Left ventricle myocardium inferior (tissue), 1 donor: Measurements from ENCODE around the gene IFT172. TPM values are rescaled to one million over a fixed set of nuclear protein-coding genes. Genes with fewer than 3 reads are reported as not detected.

ENCODE experiments used
- DNase-seq: peaks from one replicate; pipeline ENCODE4 v3.0.0-alpha.2; 2020
- H3K27ac ChIP-seq: fragments of 200-600 bp; replicated peaks from 2 replicates; pipeline ENCODE4 v1.8.0; 2021
- H3K27me3 ChIP-seq: fragments of 200-600 bp; 2 replicates; pipeline ENCODE4 v1.8.0; 2021; ENCODE audit warnings: low read depth
- H3K36me3 ChIP-seq: fragments of 200-600 bp; 2 replicates; pipeline ENCODE4 v1.8.0; 2021
- H3K4me1 ChIP-seq: fragments of 200-600 bp; 2 replicates; pipeline ENCODE4 v1.8.0; 2021
- H3K4me3 ChIP-seq: fragments of 200-600 bp; 2 replicates; pipeline ENCODE4 v1.8.0; 2021; ENCODE audit warnings: mild to moderate bottlenecking, moderate library complexity
- H3K9me3 ChIP-seq: fragments of 200-600 bp; replicated peaks from 2 replicates; pipeline ENCODE4 v1.8.0; 2021
- intact Hi-C: fragments of 100-400 bp; cut with micrococcal nuclease; formaldehyde crosslinking; loops from one replicate; pipeline ENCODE4 v1.11.0; 2022
- total RNA-seq: library from RNA; stranded (reverse); fragmentation: NEBNext Ultra II Directional; extraction: Animal tissue kit (Norgen Biotek cat#: 25700); gene quantifications from one replicate; pipeline ENCODE4 v1.2.1, GENCODE V29; 2021
- TF ChIP-seq, protein P1 (sequence below): fragments of 200-600 bp; IDR thresholded peaks from 2 replicates; pipeline ENCODE4 v1.8.0; 2021; ENCODE audit warnings: antibody characterized with exemption, mild to moderate bottlenecking, borderline replicate concordance
- donor health status: DM: no; HTN: yes; CAD: no; lungs with severe emphysema.

IFT172 gene
- total RNA-seq, 1 donor from 2014 or later, result 21.8 TPM

DNA sequence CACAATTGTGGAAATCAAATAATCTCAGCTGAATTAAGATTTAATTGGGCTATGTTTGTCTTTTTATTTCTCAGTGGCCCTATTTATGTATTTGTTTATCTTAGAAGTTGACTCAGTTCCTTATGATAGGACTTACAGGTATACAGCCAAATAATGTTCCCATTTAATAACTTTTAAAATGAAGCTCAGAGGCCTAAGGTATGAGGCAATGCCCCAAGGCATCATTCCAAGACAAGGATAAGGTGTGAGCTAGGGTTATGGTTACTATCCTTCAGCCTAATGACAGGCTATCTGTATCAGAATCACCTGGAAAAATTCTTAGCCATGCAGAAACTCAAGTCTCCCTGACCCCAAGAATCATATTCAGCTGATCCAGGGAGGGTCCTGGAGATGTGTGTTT is 68.5 kb downstream of the IFT172 start:
- H3K27ac ChIP-seq, result no peak overlapping the region
- DNase-seq, result no peak
- H3K9me3 ChIP-seq, result no peaks in the 10 kb centered on the region
- no peak overlapping the region for H3K4me3 ChIP-seq
- H3K4me1 ChIP-seq, result no peaks in the 10 kb centered on the region
- intact Hi-C loops, result no loop called here
- no peaks in the 10 kb centered on the region for H3K36me3 ChIP-seq
- no peaks in the 10 kb centered on the region for H3K27me3 ChIP-seq
- TF ChIP-seq, protein P1, sequence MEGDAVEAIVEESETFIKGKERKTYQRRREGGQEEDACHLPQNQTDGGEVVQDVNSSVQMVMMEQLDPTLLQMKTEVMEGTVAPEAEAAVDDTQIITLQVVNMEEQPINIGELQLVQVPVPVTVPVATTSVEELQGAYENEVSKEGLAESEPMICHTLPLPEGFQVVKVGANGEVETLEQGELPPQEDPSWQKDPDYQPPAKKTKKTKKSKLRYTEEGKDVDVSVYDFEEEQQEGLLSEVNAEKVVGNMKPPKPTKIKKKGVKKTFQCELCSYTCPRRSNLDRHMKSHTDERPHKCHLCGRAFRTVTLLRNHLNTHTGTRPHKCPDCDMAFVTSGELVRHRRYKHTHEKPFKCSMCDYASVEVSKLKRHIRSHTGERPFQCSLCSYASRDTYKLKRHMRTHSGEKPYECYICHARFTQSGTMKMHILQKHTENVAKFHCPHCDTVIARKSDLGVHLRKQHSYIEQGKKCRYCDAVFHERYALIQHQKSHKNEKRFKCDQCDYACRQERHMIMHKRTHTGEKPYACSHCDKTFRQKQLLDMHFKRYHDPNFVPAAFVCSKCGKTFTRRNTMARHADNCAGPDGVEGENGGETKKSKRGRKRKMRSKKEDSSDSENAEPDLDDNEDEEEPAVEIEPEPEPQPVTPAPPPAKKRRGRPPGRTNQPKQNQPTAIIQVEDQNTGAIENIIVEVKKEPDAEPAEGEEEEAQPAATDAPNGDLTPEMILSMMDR, result no peak

DNA sequence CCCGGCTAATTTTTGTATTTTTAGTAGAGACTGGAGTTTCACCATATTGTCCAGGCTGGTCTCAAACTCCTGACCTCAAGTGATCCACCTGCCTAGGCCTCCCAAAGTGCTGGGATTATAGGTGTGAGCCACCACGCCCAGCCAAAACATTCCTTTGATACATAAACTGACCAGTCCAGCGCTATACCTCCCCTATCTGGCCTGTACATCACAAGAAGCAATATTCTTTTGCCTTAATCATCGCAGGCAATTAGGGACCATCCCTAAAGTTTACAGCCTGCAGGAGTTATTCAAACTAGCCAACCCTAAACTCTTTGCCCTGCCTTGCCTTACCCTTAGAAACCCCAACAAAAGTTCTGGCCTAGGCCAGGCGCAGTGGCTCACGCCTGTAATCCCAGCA is 73.4 kb downstream of the IFT172 start:
- H3K27ac ChIP-seq, result no peak overlapping the region
- intact Hi-C loops, result no loop called here
- H3K36me3 ChIP-seq, result no peaks in the 10 kb centered on the region
- H3K27me3 ChIP-seq, result no peaks in the 10 kb centered on the region
- H3K9me3 ChIP-seq, result no peaks in the 10 kb centered on the region
- no peak for DNase-seq
- TF ChIP-seq, protein P1, result no peak
- H3K4me3 ChIP-seq, result no peak overlapping the region
- no peaks in the 10 kb centered on the region for H3K4me1 ChIP-seq

DNA sequence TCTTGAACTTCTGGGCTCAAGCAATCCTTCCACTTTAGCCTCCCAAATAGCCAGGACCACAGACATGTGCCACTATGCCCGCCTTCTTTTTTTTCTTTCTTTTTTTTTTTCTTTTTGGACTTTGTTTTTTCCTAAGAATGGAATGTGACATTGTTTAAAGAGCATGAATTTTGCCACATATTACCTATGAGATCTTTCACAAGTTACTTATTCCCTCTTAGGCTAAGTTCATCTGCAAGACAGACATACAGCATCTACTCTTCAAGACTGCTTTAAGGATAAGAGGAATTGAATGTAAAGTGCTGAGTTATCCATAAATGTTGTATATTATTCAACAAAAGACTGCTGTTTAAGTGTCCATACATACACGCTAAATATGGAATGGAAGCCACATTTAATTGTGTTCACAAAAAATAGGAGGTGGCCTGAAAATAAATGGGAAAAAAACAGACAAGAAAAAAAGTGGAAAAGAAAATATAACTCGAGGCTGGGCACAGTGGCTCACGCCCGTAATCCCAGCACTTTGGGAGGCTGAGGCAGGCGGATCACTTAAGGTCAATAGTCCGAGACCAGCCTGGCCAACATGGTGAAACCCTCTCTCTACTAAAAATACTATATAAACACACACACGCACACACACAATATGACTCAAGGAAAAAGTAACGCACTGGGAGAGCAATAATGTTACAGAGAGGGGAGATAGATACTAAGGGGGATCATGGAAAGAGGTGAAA is 77.0 kb downstream of the IFT172 start:
- no peak for DNase-seq

DNA sequence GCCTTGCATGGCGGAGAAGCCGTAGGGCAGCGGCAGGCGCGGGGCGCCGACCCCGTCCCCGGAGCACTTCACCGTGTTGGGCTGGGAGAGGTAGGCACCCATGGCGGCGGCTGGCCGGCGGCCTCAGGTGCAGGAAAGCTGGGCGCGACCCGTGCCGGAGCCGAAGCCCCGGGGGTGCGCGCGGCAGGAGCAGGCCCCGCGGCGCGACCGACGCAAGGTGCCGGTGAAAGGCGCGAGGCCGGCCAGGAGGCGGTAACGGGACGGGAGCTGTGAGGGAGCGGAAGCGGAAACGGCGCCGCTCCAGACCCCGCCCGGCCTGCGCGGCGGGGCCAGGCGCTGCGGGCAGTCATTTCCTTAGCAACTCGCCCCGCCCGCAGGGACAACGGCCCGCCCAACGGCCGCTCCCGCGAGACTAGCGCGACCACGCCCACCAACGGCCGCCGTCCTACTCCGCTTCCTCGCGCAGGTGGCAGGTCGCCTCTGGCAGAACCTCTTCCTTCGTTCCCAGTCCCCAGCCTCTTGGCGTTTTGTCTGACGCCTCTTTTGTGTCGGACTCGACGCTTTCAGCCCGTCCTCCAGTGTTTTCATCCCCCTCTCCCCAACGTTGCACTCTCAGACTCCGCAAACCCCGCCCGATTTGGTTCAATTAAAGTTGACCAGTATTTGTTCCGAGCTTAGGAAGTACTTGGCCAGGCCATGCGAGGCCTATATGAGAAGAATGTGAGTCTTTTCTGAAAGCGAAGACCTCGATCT is 80.0 kb downstream of the IFT172 start, which contains the start of gene PPM1G:
TSS of gene PPM1G (minus strand) at position 271 of the 753 bp plus-strand sequence. CDS start at position 102, 169 bp downstream.
- intact Hi-C loops, result no loop called here
- peak; percentile 94 for DNase-seq
- H3K4me1 ChIP-seq, result peaks cover 45% of the 10 kb centered on the region
- H3K27me3 ChIP-seq, result no peaks in the 10 kb centered on the region
- H3K27ac ChIP-seq, result peak within 1 kb of the TSS; percentile 92
- peak within 1 kb of the TSS; percentile 98 for H3K4me3 ChIP-seq
- H3K36me3 ChIP-seq, result peaks cover 4% of the 10 kb centered on the region
- H3K9me3 ChIP-seq, result no peaks in the 10 kb centered on the region
- TF ChIP-seq, protein P1, result peak; percentile 9

More for the DNA sequence above, 77.0 kb downstream of the IFT172 start:
- intact Hi-C loops, result no loop called here
- H3K36me3 ChIP-seq, result no peaks in the 10 kb centered on the region
- H3K4me1 ChIP-seq, result peaks cover 26% of the 10 kb centered on the region
- no peaks in the 10 kb centered on the region for H3K27me3 ChIP-seq
- H3K4me3 ChIP-seq, result no peak overlapping the region
- TF ChIP-seq, protein P1, result no peak
- no peak overlapping the region for H3K27ac ChIP-seq
- no peaks in the 10 kb centered on the region for H3K9me3 ChIP-seq

DNA sequence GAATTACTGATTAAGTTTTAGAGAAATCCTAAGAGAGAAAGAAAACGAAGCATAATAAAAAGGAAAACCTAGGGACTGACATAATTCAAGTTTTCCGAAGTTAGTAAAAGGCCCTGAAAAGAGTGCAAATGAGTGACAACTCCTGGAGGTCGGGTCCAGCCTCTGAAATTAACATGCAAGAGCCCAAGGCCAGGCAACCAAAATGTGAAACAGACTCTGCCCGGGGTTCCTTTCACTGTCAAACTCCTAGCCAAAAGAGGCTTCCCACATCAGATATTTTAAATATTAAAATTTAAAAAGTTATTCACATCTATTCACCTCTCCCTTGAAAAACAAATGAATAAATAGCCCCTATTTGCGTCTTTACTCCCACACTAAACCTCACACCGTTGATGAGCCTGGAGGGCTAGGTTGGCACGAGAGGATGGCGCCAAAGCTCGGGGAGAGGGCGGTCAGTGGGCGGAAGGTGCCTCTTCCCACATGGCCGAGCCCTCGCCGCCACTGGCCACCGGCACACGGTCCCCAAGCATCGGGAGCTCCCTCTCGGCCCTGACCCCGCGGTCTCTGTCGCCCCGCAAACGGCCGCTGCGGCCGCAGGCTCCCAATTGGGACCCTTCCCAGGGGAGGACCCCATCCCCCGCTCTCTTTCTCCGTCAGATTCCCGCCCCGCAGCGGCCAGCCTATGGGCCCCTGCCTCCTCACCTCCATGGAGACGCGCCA is 80.8 kb downstream of the IFT172 start:
- intact Hi-C loops, result no loop called here
- H3K27ac ChIP-seq, result peak overlapping the region; percentile 92
- no peaks in the 10 kb centered on the region for H3K9me3 ChIP-seq
- TF ChIP-seq, protein P1, result no peak
- H3K4me1 ChIP-seq, result peaks cover 45% of the 10 kb centered on the region
- no peaks in the 10 kb centered on the region for H3K27me3 ChIP-seq
- DNase-seq, result peak; percentile 22
- peaks cover 4% of the 10 kb centered on the region for H3K36me3 ChIP-seq
- H3K4me3 ChIP-seq, result peak overlapping the region; percentile 98
